Smooth muscle cell (in vitro differentiated cells): ENCODE data around the gene CABP7. TPM values are rescaled to one million over a fixed set of nuclear protein-coding genes. Genes with fewer than 3 reads are reported as not detected.

Experiments
- DNase-seq: peaks from one replicate; lab custom pipeline; 2025; ENCODE audit not compliant: unreplicated experiment; lab: John Stamatoyannopoulos, UW
- H2AFZ ChIP-seq: fragments of 200-600 bp; sonication (generic); 2 replicates; pipeline ENCODE4 v1.6.0; 2016; ENCODE audit warnings: antibody characterized with exemption, low read depth, mild to moderate bottlenecking
- H3F3A ChIP-seq: fragments of 200-600 bp; sonication (generic); 2 replicates; pipeline ENCODE4 v1.6.0; 2017; ENCODE audit warnings: antibody characterized with exemption, low read depth
- H3K27ac ChIP-seq: fragments of 200-600 bp; sonication (generic); 2 replicates; pipeline ENCODE4 v1.5.1; 2016; ENCODE audit warnings: low read depth, mild to moderate bottlenecking
- H3K27me3 ChIP-seq: fragments of 200-600 bp; sonication (generic); 2 replicates; pipeline ENCODE4 v1.6.1; 2016; ENCODE audit warnings: low read depth, mild to moderate bottlenecking
- H3K36me3 ChIP-seq: fragments of 200-600 bp; sonication (generic); 2 replicates; pipeline ENCODE4 v1.5.1; 2016; ENCODE audit warnings: low read depth
- H3K4me1 ChIP-seq: fragments of 200-600 bp; sonication (generic); 2 replicates; pipeline ENCODE4 v1.5.1; 2016; ENCODE audit warnings: low read depth
- H3K4me2 ChIP-seq: fragments of 200-600 bp; sonication (generic); 2 replicates; pipeline ENCODE4 v1.6.0; 2016; ENCODE audit warnings: mild to moderate bottlenecking
- H3K4me3 ChIP-seq: fragments of 200-600 bp; sonication (generic); 2 replicates; pipeline ENCODE4 v1.5.1; 2016; ENCODE audit warnings: mild to moderate bottlenecking
- H3K79me2 ChIP-seq: fragments of 200-600 bp; sonication (generic); 2 replicates; pipeline ENCODE4 v1.6.0; 2016; ENCODE audit warnings: low read depth, mild to moderate bottlenecking
- H3K9ac ChIP-seq: fragments of 200-600 bp; sonication (generic); 2 replicates; pipeline ENCODE4 v1.6.0; 2016; ENCODE audit warnings: low read depth
- H3K9me3 ChIP-seq: fragments of 200-600 bp; sonication (generic); replicated peaks from 2 replicates; pipeline ENCODE4 v1.5.1; 2016; ENCODE audit warnings: low read depth
- H4K20me1 ChIP-seq: fragments of 200-600 bp; sonication (generic); 2 replicates; pipeline ENCODE4 v1.6.0; 2016; ENCODE audit warnings: low read depth
- WGBS: methylation state at CpG from one replicate; pipeline ENCODE4 v1.1.7; 2016; ENCODE audit warnings: low lambda C conversion rate; 5-methylcytosine and 5-hydroxymethylcytosine counted together
- polyA plus RNA-seq: library from polyadenylated mRNA; unstranded; fragments of >200 nt; fragmentation: Nextera tagmentation; extraction: Ambion mirVana; gene quantifications from 2 replicates; pipeline ENCODE4 v1.2.1, GENCODE V29; 2016
- total RNA-seq: library from RNA; depleted of rRNA; stranded (reverse); fragments of >200 nt; gene quantifications from 2 replicates; pipeline ENCODE4 v1.2.3, GENCODE V29; 2014
- TF ChIP-seq, protein P1 (sequence below): fragments of 200-600 bp; sonication (generic); IDR thresholded peaks from 2 replicates; pipeline ENCODE4 v1.5.1; 2017; ENCODE audit warnings: borderline replicate concordance, mild to moderate bottlenecking, antibody characterized with exemption; ENCODE audit not compliant: insufficient read depth, poor library complexity, severe bottlenecking

The CABP7 gene
- total and polyA plus RNA-seq, 2 experiments from 2014 or later, result not detected

DNA sequence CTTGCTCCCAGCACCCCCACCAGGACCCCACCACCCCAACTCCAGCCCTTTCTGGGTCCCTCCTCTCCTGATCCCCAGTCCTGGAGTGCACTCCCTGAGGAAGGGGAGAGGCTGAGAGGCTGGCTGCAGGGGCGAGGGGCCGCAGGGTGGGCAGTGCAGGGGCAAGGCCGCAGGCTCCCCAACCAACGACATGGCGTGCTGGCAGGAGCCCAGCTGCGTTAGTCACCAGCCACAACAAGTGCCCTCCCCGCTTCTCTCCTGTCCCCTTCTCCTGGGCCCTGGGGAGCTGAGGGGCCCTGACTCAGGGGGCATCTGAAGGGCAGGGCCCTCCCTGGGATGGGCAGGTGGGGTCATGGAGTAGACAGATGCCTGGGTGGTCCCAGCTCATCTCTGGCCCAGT, 2.3 kb downstream of the CABP7 start:
- no peak overlapping the region for H3K4me2 ChIP-seq
- no peak overlapping the region for H3K27ac ChIP-seq
- DNase-seq, result no peak
- H2AFZ ChIP-seq, result no peak overlapping the region
- H3K27me3 ChIP-seq, result peaks cover 67% of the 10 kb centered on the region
- no peak overlapping the region for H3K9ac ChIP-seq
- peaks cover 3% of the 10 kb centered on the region for H3K4me1 ChIP-seq
- no peaks in the 10 kb centered on the region for H3K79me2 ChIP-seq
- H3K9me3 ChIP-seq, result no peaks in the 10 kb centered on the region
- 76% methylated on average over 3 of the region's 7 CpGs for WGBS
- no peaks in the 10 kb centered on the region for H4K20me1 ChIP-seq
- no peaks in the 10 kb centered on the region for H3K36me3 ChIP-seq
- TF ChIP-seq, protein P1, sequence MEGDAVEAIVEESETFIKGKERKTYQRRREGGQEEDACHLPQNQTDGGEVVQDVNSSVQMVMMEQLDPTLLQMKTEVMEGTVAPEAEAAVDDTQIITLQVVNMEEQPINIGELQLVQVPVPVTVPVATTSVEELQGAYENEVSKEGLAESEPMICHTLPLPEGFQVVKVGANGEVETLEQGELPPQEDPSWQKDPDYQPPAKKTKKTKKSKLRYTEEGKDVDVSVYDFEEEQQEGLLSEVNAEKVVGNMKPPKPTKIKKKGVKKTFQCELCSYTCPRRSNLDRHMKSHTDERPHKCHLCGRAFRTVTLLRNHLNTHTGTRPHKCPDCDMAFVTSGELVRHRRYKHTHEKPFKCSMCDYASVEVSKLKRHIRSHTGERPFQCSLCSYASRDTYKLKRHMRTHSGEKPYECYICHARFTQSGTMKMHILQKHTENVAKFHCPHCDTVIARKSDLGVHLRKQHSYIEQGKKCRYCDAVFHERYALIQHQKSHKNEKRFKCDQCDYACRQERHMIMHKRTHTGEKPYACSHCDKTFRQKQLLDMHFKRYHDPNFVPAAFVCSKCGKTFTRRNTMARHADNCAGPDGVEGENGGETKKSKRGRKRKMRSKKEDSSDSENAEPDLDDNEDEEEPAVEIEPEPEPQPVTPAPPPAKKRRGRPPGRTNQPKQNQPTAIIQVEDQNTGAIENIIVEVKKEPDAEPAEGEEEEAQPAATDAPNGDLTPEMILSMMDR, result no peak
- H3F3A ChIP-seq, result no peaks in the 10 kb centered on the region
- H3K4me3 ChIP-seq, result no peak overlapping the region

DNA sequence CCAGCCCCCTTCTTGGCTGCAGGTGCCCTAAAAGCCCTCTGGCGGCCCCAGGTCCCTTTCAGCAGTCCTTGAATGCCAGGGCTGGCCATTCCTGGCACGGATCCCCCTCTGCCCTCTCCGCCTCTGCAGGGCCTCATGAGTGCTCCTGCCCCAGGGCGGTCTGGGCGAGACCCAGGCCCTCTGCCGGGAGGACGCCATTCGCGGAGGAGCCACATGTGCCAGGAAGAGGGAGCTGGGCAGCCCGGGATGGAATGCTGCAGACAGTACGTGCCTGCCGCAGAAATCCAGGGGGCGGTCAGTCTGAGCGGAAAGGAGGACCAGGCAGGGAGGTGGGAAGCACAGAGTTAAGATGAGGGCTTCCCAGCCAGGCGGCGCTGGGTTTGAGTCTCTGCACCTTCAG, 2.8 kb downstream of the CABP7 start:
- Histone ChIP-seq H3K4me3 (no peak overlapping the region), H3K27ac (no peak overlapping the region), H3K9me3 (no peaks in the 10 kb centered on the region), H2AFZ (no peak overlapping the region), H3K4me1 (peaks cover 3% of the 10 kb centered on the region), H3K9ac (no peak overlapping the region), H4K20me1 (no peaks in the 10 kb centered on the region), H3K27me3 (peaks cover 63% of the 10 kb centered on the region), H3F3A (no peaks in the 10 kb centered on the region), H3K79me2 (no peaks in the 10 kb centered on the region), H3K4me2 (no peak overlapping the region), H3K36me3 (no peaks in the 10 kb centered on the region)
- TF ChIP-seq, protein P1, result no peak
- DNase-seq, result no peak
- WGBS, result 86% methylated on average over 16 of the region's 16 CpGs

DNA sequence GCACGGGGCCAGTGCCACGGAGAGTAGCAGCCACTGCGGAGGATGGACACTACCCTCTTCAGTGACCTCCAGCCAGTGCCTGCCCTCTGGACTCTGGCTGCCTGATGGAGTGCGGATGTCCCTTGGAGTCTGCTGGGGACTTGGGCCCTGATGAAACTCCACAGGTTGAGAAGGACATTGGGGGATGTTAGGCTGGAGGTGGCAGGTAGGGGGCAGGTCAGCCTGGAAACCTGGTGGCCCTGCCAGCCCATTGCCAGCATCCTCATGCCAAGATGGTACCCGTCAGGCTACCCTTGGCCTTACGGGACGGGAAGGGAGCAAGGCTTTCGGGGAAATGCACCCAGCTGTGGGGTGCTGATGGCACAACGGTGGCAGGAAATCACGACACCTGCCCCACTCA, 4.0 kb downstream of the CABP7 start:
- TF ChIP-seq, protein P1, result no peak
- Histone ChIP-seq H3K4me1 (peaks cover 3% of the 10 kb centered on the region), H3F3A (no peaks in the 10 kb centered on the region), H3K9ac (no peak overlapping the region), H2AFZ (no peak overlapping the region), H4K20me1 (no peaks in the 10 kb centered on the region), H3K36me3 (no peaks in the 10 kb centered on the region), H3K79me2 (no peaks in the 10 kb centered on the region), H3K9me3 (no peaks in the 10 kb centered on the region), H3K27me3 (peaks cover 52% of the 10 kb centered on the region), H3K4me2 (no peak overlapping the region), H3K27ac (no peak overlapping the region), H3K4me3 (no peak overlapping the region)
- no peak for DNase-seq
- WGBS, result 96% methylated on average over 10 of the region's 10 CpGs

DNA sequence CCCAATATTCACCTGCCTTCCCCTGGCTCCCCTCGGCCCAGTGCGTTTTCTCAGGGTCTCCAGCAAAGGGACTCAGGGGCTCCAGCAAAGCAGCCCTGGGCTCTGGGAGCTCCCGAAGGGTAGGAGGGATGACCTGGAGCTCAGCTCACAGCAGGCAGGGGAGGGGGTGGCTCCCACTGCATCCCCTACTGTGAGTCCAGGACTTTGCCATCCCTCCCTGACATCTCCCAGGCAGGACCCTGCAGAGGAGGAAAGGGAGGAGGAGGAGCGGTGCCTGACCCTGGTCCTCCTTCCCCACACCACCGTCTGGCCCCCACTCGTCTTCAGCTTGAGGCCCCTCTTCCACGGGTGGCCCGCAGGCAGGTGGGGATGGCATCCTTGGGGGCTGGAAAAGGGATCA, 5.0 kb downstream of the CABP7 start:
- WGBS, result 85% methylated on average over 8 of the region's 8 CpGs
- no peaks in the 10 kb centered on the region for H3K79me2 ChIP-seq
- TF ChIP-seq, protein P1, result no peak

More for the DNA sequence above, 5.0 kb downstream of the CABP7 start:
- no peaks in the 10 kb centered on the region for H3K9me3 ChIP-seq
- peaks cover 3% of the 10 kb centered on the region for H3K4me1 ChIP-seq
- peaks cover 42% of the 10 kb centered on the region for H3K27me3 ChIP-seq
- no peak overlapping the region for H3K9ac ChIP-seq
- no peak overlapping the region for H3K27ac ChIP-seq
- DNase-seq, result no peak
- H3K4me3 ChIP-seq, result no peak overlapping the region
- no peaks in the 10 kb centered on the region for H3F3A ChIP-seq
- H3K4me2 ChIP-seq, result no peak overlapping the region
- no peak overlapping the region for H2AFZ ChIP-seq
- no peaks in the 10 kb centered on the region for H4K20me1 ChIP-seq
- H3K36me3 ChIP-seq, result no peaks in the 10 kb centered on the region
